NCI-H460 (cell line): ENCODE data around the gene ROGDI. TPM values are rescaled to one million over a fixed set of nuclear protein-coding genes. Genes with fewer than 3 reads are reported as not detected.

Experiments
- DNase-seq: peaks from one replicate; pipeline ENCODE4 v3.0.0-alpha.2; 2016; ENCODE audit warnings: low read depth; ENCODE audit errors: extremely low read depth
- polyA plus RNA-seq: library from polyadenylated mRNA; depleted of rRNA; stranded (reverse); fragments of >200 nt; gene quantifications from 2 replicates; pipeline ENCODE4 v1.2.3, GENCODE V29; 2014; cell fraction: nucleus; rRNA removed
- total RNA-seq: library from RNA; depleted of rRNA; stranded (reverse); fragments of >200 nt; shearing (Covaris generic); gene quantifications from 2 replicates; pipeline ENCODE4 v1.2.3, GENCODE V29; 2014; rRNA removed

ROGDI gene
- total RNA-seq: 5.3 and 9.5 TPM in 2 replicates
- 28.8 and 40.0 TPM in 2 replicates for polyA plus RNA-seq

GRCh38 chr16:4801962-4802658 is at the start of gene ROGDI:
ROGDI (minus strand) TSS chr16:4802633; CDS start chr16:4802571, 62 bp downstream.
- DNase-seq: peak; percentile 30

- DNase-seq: no peak
Observed at GRCh38 chr16:4850211-4850610, 47.8 kb upstream of the ROGDI start.

GRCh38 chr16:4847774-4848587 is 45.5 kb upstream of the ROGDI start:
- DNase-seq: peak; percentile 40

DNA sequence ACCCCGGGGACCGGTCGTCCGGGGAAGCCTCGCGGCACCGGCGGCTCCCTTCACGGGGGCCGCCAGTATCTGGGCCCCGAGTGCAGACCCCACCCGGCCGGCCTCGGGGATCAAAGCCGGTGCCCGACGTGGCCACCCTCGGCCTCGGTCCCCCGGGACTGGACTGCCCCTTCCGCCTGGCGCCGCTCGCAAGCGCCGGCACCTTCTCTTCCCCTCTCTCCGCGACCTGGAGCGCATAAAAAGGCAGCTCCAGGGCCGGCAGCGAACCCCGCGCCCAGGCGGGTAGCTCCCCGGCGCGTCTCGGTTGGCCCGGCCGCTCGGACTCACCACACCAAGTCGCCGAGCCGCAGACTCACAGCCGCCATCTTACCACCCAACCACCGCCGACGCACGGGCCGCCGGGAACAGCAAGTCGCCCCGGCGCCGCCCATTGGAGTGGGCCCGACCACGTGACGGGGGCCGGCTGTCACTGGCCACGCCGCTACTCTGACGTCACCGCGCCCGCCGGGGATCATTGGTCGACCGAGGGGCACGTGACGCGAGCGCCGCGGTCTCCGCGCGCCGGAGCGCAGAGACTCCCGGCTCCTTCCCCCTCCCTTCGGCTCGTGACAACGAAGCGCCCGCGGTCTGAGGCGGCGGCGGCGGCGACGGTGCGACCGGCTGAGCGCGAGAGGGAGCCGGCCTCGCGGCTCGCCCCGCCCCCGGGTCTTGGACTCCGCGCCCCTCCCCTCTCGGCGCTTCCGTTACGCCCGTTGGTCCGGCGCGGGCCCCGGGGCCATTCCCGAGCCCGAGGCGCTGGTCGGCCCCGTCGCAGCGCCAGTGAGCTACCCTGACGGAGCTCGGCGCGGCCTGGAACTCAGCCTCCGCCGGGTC is 44.7 kb upstream of the ROGDI start, which contains the start of the genes GLYR1 and UBN1:
TSS of gene GLYR1 (minus strand) at position 388 of the 873 bp plus-strand sequence. CDS start at position 365, 23 bp downstream.
TSS of gene UBN1 (plus strand) at position 581 of the 873 bp plus-strand sequence. CDS start 5,437 bp downstream, outside the sequence.
- peak; percentile 97 for DNase-seq

GRCh38 chr16:4846503-4846900 is 44.1 kb upstream of the ROGDI start:
- no peak for DNase-seq

GRCh38 chr16:4840984-4841383 is 38.6 kb upstream of the ROGDI start:
- DNase-seq: no peak

DNA sequence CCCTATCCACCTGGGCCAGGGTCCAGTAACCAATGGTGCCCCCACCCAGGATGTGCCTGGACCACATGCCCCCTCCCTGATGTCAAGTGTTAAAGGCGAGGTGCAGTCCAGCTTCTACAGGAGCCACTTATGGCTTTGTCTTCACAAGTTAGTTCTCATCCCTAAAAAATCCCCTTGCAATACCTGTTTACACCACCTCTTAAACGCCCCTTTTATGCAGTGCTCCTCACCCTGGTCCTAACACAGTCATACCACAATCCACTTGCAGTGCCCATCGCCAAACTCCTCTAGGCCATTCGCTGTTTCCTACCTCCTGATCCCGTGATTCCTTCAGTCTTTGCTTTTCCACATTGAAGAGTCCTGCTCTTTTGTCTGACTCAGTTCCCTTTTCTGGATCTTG is 37.5 kb upstream of the ROGDI start:
- no peak for DNase-seq

DNA sequence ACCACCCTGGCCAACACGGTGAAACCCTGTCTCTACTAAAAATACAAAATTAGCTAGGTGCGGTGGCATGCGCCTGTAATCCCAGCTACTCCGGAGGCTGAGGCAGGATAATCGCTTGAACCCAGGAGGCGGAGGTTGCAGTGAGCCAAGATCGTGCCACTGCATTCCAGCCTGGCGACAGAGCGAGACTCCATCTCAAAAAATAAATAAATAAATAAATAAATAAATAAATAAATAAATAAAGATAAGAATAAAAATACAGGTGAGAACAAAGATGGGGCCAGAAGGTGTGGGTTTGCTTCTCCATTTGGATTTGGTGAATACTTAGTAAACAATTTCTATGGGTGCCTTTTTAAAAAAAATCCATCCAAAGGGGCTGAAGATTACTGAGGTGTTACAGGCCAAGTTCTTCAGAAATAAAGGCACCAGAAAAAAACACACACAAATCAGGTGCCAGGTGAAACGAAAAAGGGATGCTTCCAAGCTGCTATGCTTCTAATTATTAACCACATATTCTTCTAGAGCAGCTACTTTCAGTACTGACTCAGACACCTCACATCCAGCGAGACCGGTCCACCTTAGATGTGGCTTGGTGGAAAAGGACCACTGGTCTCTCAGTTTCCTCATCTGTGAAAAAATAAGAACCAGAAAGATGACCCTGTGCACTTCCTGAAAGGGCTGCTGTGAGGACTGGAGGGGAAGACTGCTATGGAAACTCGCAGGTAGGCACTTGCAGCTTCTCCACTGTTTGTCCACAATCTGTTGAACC is 35.5 kb upstream of the ROGDI start:
- DNase-seq: no peak

- no peak for DNase-seq
Observed at GRCh38 chr16:4836727-4837126, 34.3 kb upstream of the ROGDI start.

DNA sequence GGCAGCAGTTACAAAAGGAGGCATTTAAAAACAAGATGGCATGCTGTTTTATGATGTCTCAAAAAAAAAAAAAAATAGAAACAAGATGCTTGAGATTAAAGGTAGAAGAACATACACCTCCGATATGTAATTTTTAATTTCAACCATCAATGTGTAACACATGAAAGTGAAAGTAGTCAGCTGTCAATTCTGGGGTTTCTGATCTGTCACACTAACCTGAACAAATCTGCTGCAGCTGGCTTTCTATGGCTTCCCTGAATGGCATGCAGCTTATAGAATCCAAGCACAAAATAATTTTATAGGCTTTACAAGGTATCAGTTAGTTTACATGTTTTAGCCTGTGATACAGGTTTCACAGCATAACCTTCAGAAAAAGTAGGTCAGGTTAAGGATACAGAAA is 31.2 kb upstream of the ROGDI start:
- no peak for DNase-seq

DNA sequence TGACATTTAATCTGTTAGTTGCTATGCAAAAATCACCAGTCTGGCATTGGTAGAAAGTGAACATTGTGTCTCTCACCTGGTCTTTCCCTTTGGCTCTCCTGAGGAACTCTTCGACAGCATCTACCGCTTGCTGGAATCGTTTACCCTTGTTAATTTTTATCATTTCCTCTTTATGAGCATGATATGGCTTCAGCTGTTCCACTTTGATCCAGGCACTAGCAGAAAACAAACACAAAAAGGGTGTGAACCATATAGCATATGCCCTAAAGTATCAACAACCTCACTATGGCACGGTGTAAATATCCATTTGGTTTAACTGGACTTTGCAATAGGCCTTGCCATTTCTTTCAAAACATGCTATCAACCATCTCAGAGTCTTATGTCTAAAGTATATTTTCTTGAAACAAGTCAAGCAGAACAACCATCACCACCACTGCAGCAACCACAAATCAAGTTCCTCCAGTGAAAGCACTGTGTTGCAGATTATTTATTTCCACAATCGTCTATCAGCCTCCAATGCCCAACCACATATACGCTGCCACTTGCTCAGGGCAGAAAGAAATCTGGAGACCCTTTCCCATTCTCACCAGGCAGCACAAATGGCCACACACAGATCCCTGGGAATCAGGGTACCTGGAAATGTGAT is 30.4 kb upstream of the ROGDI start:
- DNase-seq: no peak

GRCh38 chr16:4831616-4832015 is 29.2 kb upstream of the ROGDI start:
- DNase-seq: no peak

- no peak for DNase-seq
Observed at GRCh38 chr16:4830408-4830807, 28.0 kb upstream of the ROGDI start.

DNA sequence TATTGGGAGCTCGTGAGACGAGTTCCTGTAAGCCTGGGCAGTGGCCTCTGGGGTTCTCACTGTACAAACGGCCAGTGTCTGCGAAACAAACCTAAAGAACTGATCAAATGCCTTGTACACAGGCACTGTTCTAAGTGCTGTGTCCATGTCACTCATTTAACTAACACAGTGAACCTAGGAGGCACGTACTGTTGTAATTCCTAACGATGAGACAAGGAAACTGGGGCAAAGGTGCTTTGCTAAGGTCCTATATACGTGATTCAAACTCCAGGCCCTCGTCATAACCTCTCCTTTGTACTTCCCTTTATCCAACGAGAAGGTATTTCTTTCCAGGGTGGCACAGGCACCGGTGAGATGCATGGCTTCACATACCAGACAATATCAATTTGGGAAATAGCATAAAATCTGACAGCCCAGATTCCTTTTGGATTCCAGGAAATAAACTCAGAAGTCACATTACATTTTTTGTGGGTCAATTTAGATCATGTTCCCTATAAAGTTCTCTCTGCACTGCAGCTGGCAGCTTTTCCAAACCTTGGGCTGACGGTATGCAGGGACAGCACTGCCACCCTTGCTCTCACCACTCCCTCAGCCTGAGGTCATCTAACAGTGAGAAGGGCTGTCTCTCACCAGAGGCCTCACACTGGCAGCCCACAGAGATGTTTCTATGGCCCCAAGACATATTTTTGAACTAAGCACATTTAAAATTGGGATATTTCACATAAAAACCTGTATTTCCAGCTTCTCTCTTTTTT is 26.3 kb upstream of the ROGDI start:
- no peak for DNase-seq

GRCh38 chr16:4826980-4827379 is 24.5 kb upstream of the ROGDI start:
- no peak for DNase-seq

DNA sequence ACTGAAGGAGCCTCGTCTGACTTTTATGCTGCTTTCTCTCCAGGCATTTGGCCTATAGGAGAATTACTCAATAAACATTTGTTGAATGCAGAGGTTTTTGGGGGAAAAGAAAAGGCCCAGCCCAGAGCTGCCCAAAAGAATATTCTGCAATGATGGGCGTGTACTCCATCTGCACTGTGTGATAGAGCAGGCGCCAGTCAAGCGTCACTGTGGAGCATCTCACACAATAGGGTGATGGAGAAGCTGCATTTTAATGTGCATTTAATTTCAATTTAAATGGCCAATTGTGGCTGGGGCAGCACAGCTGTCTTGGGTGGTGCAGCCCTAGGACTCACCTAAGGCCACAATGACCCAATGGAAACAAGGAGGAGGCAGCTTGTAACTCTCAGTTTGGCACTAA is 24.1 kb upstream of the ROGDI start:
- DNase-seq: no peak

- DNase-seq: no peak
Observed at GRCh38 chr16:4825196-4825595, 22.8 kb upstream of the ROGDI start.

GRCh38 chr16:4820652-4821051 is 18.2 kb upstream of the ROGDI start:
- no peak for DNase-seq
